ENCODE measurements around the gene FADS2. TPM values are rescaled to one million over a fixed set of nuclear protein-coding genes. Genes with fewer than 3 reads are reported as not detected.

The FADS2 gene
- total RNA-seq, 1 experiment from 2014 or later, result 246 TPM

DNA sequence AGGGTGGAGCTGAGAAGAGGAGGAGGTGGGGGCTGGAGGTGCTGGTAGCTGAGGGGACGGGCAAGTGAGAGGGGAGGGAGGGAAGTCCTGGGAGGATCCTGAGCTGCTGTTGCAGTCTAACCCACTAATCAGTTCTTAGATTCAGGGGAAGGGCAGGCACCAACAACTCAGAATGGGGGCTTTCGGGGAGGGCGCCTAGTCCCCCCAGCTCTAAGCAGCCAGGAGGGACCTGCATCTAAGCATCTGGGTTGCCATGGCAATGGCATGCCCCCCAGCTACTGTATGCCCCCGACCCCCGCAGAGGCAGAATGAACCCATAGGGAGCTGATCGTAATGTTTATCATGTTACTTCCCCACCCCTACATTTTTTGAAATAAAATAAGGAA is 38.9 kb downstream of the FADS2 start:
- ChIA-PET CTCF (no interaction called here), POLR2A (ENCODE audit: unreplicated experiment) (no interaction called here)
- Histone ChIP-seq H4K20me1 (ENCODE audit: low read length) (no peaks in the 10 kb centered on the region), H3F3A (ENCODE audit: low read length, unreplicated experiment) (no peaks in the 10 kb centered on the region), H3K4me3 (ENCODE audit: low read length) (no peak overlapping the region), H3K9me3 (ENCODE audit: low read length) (no peaks in the 10 kb centered on the region), H3K4me1 (ENCODE audit: insufficient read depth, low read length) (peaks cover 3% of the 10 kb centered on the region; the same call in 1 of the 2 replicates), H3K9me2 (replicated peaks; ENCODE audit: low read length) (no peaks in the 10 kb centered on the region), H3K36me3 (ENCODE audit: low read depth, low read length) (no peaks in the 10 kb centered on the region; the same call in 1 of the 2 replicates), H3K4me2 (ENCODE audit: low read length) (no peak overlapping the region), H2AFZ (ENCODE audit: low read length) (no peak overlapping the region), H3K27ac (ENCODE audit: low read length) (no peak overlapping the region), H3K79me2 (ENCODE audit: low read length) (no peaks in the 10 kb centered on the region), H3K27me3 (ENCODE audit: low read length) (no peaks in the 10 kb centered on the region), H3K9ac (ENCODE audit: low read length) (no peak overlapping the region)
- ATAC-seq (no peak), DNase-seq (no peak)
- intact Hi-C loops (cut with micrococcal nuclease), result no loop called here
- BruUV-seq (replicated peaks), result no TSS peak
- TF ChIP-seq EZH2phosphoT487 (IDR thresholded peaks at IDR 0.05; ENCODE audit: borderline replicate concordance, low read length) (no peak), EZH2 (IDR thresholded peaks at IDR 0.05; ENCODE audit: low read length, unreplicated experiment) (no peak)
- TF ChIP-seq, protein P1, sequence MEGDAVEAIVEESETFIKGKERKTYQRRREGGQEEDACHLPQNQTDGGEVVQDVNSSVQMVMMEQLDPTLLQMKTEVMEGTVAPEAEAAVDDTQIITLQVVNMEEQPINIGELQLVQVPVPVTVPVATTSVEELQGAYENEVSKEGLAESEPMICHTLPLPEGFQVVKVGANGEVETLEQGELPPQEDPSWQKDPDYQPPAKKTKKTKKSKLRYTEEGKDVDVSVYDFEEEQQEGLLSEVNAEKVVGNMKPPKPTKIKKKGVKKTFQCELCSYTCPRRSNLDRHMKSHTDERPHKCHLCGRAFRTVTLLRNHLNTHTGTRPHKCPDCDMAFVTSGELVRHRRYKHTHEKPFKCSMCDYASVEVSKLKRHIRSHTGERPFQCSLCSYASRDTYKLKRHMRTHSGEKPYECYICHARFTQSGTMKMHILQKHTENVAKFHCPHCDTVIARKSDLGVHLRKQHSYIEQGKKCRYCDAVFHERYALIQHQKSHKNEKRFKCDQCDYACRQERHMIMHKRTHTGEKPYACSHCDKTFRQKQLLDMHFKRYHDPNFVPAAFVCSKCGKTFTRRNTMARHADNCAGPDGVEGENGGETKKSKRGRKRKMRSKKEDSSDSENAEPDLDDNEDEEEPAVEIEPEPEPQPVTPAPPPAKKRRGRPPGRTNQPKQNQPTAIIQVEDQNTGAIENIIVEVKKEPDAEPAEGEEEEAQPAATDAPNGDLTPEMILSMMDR (conservative IDR thresholded peaks at IDR 0.05; ENCODE audit: low read depth, low read length), result no peak

DNA sequence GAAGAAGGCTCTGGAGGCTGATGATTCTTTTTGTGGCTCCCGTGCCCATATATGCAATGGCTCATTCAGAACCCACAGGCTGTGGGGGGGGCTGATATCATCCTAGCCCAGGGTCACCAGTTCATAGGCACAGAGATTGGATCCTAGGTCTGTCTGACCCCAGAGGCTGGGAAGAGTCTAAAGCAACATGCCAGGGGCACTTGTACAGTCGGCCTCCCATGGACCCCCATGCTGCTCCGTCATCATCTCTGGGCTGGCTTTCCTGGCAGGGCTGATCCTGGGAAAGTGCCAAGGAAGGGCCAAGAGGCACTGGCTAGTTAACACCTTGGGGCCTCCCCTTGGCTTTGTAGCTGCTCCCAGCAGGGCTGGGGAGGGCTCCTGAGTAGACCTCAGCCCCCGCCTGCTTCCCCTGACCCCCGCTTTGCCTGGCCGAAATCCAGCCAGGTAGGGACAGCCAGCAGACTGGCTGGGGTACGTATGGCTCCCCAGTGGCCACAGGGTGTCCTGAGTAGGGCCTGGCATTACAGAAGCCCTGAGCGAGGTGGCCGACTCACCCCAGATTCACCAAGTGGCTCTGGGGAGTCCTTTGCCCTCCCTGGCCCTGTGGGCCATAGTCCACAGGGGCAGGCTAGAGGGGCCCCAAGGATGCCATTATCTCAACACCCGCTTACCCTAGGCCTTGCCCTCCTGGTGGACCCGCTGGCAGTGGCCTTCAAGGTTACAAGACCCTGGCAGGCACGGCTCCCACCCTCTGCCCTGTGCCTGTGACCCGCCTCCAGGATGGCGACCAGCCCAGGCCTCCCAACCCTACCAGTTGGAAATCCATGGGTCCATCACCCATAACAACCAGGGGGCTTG is 40.7 kb downstream of the FADS2 start:
- CTCF ChIA-PET, result no interaction called here
- H3K36me3 ChIP-seq (ENCODE audit: low read depth, low read length), result no peaks in the 10 kb centered on the region; the same call in 1 of the 2 replicates
- no peaks in the 10 kb centered on the region for H4K20me1 ChIP-seq (ENCODE audit: low read length)
- intact Hi-C loops (cut with micrococcal nuclease), result no loop called here
- H3K27me3 ChIP-seq (ENCODE audit: low read length), result no peaks in the 10 kb centered on the region
- BruUV-seq (replicated peaks), result no TSS peak
- H3F3A ChIP-seq (ENCODE audit: low read length, unreplicated experiment), result no peaks in the 10 kb centered on the region
- H3K79me2 ChIP-seq (ENCODE audit: low read length), result no peaks in the 10 kb centered on the region
- H3K4me1 ChIP-seq (ENCODE audit: insufficient read depth, low read length), result peaks cover 3% of the 10 kb centered on the region; the same call in 1 of the 2 replicates
- no peak overlapping the region for H3K4me2 ChIP-seq (ENCODE audit: low read length)
- TF ChIP-seq, protein P1 (conservative IDR thresholded peaks at IDR 0.05; ENCODE audit: low read depth, low read length), result no peak
- TF ChIP-seq EZH2phosphoT487 (IDR thresholded peaks at IDR 0.05; ENCODE audit: borderline replicate concordance, low read length), result no peak
- H3K27ac ChIP-seq (ENCODE audit: low read length), result no peak overlapping the region
- no peak overlapping the region for H2AFZ ChIP-seq (ENCODE audit: low read length)
- H3K4me3 ChIP-seq (ENCODE audit: low read length), result no peak overlapping the region
- POLR2A ChIA-PET (ENCODE audit: unreplicated experiment), result no interaction called here
- no peak for DNase-seq
- H3K9me3 ChIP-seq (ENCODE audit: low read length), result no peaks in the 10 kb centered on the region
- no peak for ATAC-seq
- no peak overlapping the region for H3K9ac ChIP-seq (ENCODE audit: low read length)
- no peaks in the 10 kb centered on the region for H3K9me2 ChIP-seq (replicated peaks; ENCODE audit: low read length)

DNA sequence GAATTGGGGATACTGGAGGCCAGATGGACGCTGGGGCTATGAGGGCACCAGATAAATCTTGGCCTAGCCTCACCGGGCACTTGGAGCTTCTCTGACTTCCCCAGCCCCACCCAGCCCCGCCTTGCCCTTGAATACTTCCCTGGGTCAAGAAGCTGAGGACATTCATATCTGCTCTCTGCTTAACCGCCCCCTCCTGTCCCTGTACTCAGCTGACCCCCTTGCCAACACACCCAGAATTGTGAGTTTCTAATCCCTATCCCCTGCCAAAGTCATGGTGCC is 41.3 kb downstream of the FADS2 start:
- no TSS peak for BruUV-seq (replicated peaks)

More for the DNA sequence above, 41.3 kb downstream of the FADS2 start:
- Histone ChIP-seq H3K4me2 (ENCODE audit: low read length) (no peak overlapping the region), H3K27ac (ENCODE audit: low read length) (no peak overlapping the region), H3K4me3 (ENCODE audit: low read length) (no peak overlapping the region), H3K27me3 (ENCODE audit: low read length) (no peaks in the 10 kb centered on the region), H2AFZ (ENCODE audit: low read length) (no peak overlapping the region), H3K36me3 (ENCODE audit: low read depth, low read length) (no peaks in the 10 kb centered on the region; the same call in 1 of the 2 replicates), H3K9me2 (replicated peaks; ENCODE audit: low read length) (no peaks in the 10 kb centered on the region), H3F3A (ENCODE audit: low read length, unreplicated experiment) (no peaks in the 10 kb centered on the region), H3K9me3 (ENCODE audit: low read length) (no peaks in the 10 kb centered on the region), H3K79me2 (ENCODE audit: low read length) (no peaks in the 10 kb centered on the region), H3K9ac (ENCODE audit: low read length) (no peak overlapping the region), H3K4me1 (ENCODE audit: insufficient read depth, low read length) (peaks cover 3% of the 10 kb centered on the region; the same call in 1 of the 2 replicates), H4K20me1 (ENCODE audit: low read length) (no peaks in the 10 kb centered on the region)
- ATAC-seq (no peak), DNase-seq (no peak)
- TF ChIP-seq, protein P1 (conservative IDR thresholded peaks at IDR 0.05; ENCODE audit: low read depth, low read length), result no peak
- POLR2A ChIA-PET (ENCODE audit: unreplicated experiment), result no interaction called here
- intact Hi-C loops (cut with micrococcal nuclease), result no loop called here
- CTCF ChIA-PET, result no interaction called here
